H9 (cell line): Measurements from ENCODE around the gene STARD3. TPM values are rescaled to one million over a fixed set of nuclear protein-coding genes. Genes with fewer than 3 reads are reported as not detected.

Experiments
- DNase-seq: peaks from one replicate; pipeline ENCODE4 v3.0.0-alpha.2; 2017
- H2AFZ ChIP-seq: one replicate; pipeline ENCODE4 v1.6.1; 2013; ENCODE audit warnings: mild to moderate bottlenecking, low read length, control low read depth, moderate library complexity
- H2AK5ac ChIP-seq: 2 replicates; pipeline ENCODE4 v1.6.1; 2013; ENCODE audit warnings: low read length, control low read depth, mixed read lengths; ENCODE audit not compliant: insufficient read length
- H2BK120ac ChIP-seq: one replicate; pipeline ENCODE4 v1.6.1; 2013; ENCODE audit warnings: low read depth, mild to moderate bottlenecking, low read length, control low read depth, inconsistent platforms; ENCODE audit not compliant: poor library complexity, severe bottlenecking
- H2BK12ac ChIP-seq: 2 replicates; pipeline ENCODE4 v1.6.1; 2013; ENCODE audit warnings: low read length, control low read depth, mixed read lengths, low read depth; ENCODE audit not compliant: insufficient read length
- H2BK15ac ChIP-seq: 2 replicates; pipeline ENCODE4 v1.6.1; 2013; ENCODE audit warnings: low read depth, low read length, control low read depth
- H2BK20ac ChIP-seq: one replicate; pipeline ENCODE4 v1.6.1; 2013; ENCODE audit warnings: low read depth, mild to moderate bottlenecking, low read length, control low read depth, inconsistent platforms; ENCODE audit not compliant: poor library complexity, severe bottlenecking
- H2BK5ac ChIP-seq: 2 replicates; pipeline ENCODE4 v1.6.1; 2013; ENCODE audit warnings: low read length, control low read depth, mixed read lengths; ENCODE audit not compliant: insufficient read length
- H3K14ac ChIP-seq: 2 replicates; pipeline ENCODE4 v1.6.1; 2013; ENCODE audit warnings: low read length, control low read depth; ENCODE audit not compliant: insufficient read depth
- H3K18ac ChIP-seq: 2 replicates; pipeline ENCODE4 v1.6.1; 2013; ENCODE audit warnings: low read depth, mild to moderate bottlenecking, mixed read lengths, low read length, control low read depth; ENCODE audit not compliant: insufficient read length
- H3K23ac ChIP-seq: 2 replicates; pipeline ENCODE4 v1.6.1; 2013; ENCODE audit warnings: low read length, control low read depth, mixed read lengths, low read depth; ENCODE audit not compliant: insufficient read length
- H3K23me2 ChIP-seq: 2 replicates; pipeline ENCODE4 v1.6.1; 2013; ENCODE audit warnings: low read depth, mild to moderate bottlenecking, mixed read lengths, low read length, control low read depth; ENCODE audit not compliant: insufficient read length, poor library complexity, severe bottlenecking
- H3K27ac ChIP-seq: 2 replicates; pipeline ENCODE4 v1.5.1; 2013; ENCODE audit warnings: low read length, control low read depth, mixed read lengths, low read depth; ENCODE audit not compliant: insufficient read length
- H3K27me3 ChIP-seq: 2 replicates; pipeline ENCODE4 v1.6.1; 2013; ENCODE audit warnings: low read length, control low read depth, inconsistent platforms; ENCODE audit not compliant: insufficient read depth
- H3K4ac ChIP-seq: 2 replicates; pipeline ENCODE4 v1.6.1; 2013; ENCODE audit warnings: low read depth, mild to moderate bottlenecking, control low read depth, inconsistent platforms, low read length, moderate library complexity
- H3K4me1 ChIP-seq: 2 replicates; pipeline ENCODE4 v1.6.1; 2013; ENCODE audit warnings: low read length, control low read depth, inconsistent platforms; ENCODE audit not compliant: insufficient read depth
- H3K4me2 ChIP-seq: 2 replicates; pipeline ENCODE4 v1.6.1; 2013; ENCODE audit warnings: low read length, control low read depth, mixed read lengths; ENCODE audit not compliant: insufficient read length, insufficient read depth
- H3K56ac ChIP-seq: 2 replicates; pipeline ENCODE4 v1.6.1; 2013; ENCODE audit warnings: low read depth, mild to moderate bottlenecking, mixed read lengths, low read length, control low read depth; ENCODE audit not compliant: insufficient read length
- H3K79me1 ChIP-seq: 2 replicates; pipeline ENCODE4 v1.6.1; 2013; ENCODE audit warnings: low read depth, mild to moderate bottlenecking, moderate library complexity, low read length, control low read depth, inconsistent platforms; ENCODE audit not compliant: insufficient read depth, poor library complexity, severe bottlenecking
- H3K79me2 ChIP-seq: 2 replicates; pipeline ENCODE4 v1.6.1; 2013; ENCODE audit warnings: low read length, control low read depth, inconsistent platforms; ENCODE audit not compliant: insufficient read depth
- H3K9ac ChIP-seq: 2 replicates; pipeline ENCODE4 v1.6.1; 2013; ENCODE audit warnings: low read length, control low read depth, mixed read lengths; ENCODE audit not compliant: insufficient read length; ENCODE audit errors: extremely low read depth
- H3K9me3 ChIP-seq: one replicate; pipeline ENCODE4 v1.6.1; 2013; ENCODE audit warnings: low read depth, low read length, inconsistent platforms; ENCODE audit not compliant: control insufficient read depth
- H3T11ph ChIP-seq: one replicate; pipeline ENCODE4 v1.6.1; 2013; ENCODE audit warnings: mild to moderate bottlenecking, low read length, control low read depth, inconsistent platforms
- H4K20me1 ChIP-seq: one replicate; pipeline ENCODE4 v1.6.1; 2013; ENCODE audit not compliant: control insufficient read depth, insufficient read length, insufficient read depth
- H4K5ac ChIP-seq: 2 replicates; pipeline ENCODE4 v1.6.1; 2013; ENCODE audit warnings: low read depth, mild to moderate bottlenecking, mixed read lengths, low read length, control low read depth; ENCODE audit not compliant: insufficient read length
- H4K8ac ChIP-seq: replicated peaks from 2 replicates; pipeline ENCODE4 v1.6.1; 2013; ENCODE audit warnings: low read length, control low read depth, mixed read lengths, low read depth; ENCODE audit not compliant: insufficient read length
- H4K91ac ChIP-seq: 2 replicates; pipeline ENCODE4 v1.6.1; 2013; ENCODE audit warnings: low read depth, mild to moderate bottlenecking, moderate library complexity, mixed read lengths, low read length, control low read depth; ENCODE audit not compliant: insufficient read length
- H3K27ac Mint-ChIP-seq, 3 experiments: 2 replicates in 2 of 3; 3 replicates in 1 of 3; pipeline ENCODE4 v1.8.0; 2020 to 2021; ENCODE audit warnings: mixed read lengths in 3 of 3, mild to moderate bottlenecking in 1 of 3, moderate library complexity in 1 of 3
- H3K27me3 Mint-ChIP-seq: 2 replicates; pipeline ENCODE4 v1.8.0; 2021; ENCODE audit warnings: low read depth, mild to moderate bottlenecking, moderate library complexity, mixed read lengths
- H3K36me3 Mint-ChIP-seq, 3 experiments: 2 replicates in 2 of 3; 3 replicates in 1 of 3; pipeline ENCODE4 v1.8.0; 2020 to 2021; ENCODE audit warnings: low read depth in 3 of 3, mixed read lengths in 3 of 3; ENCODE audit not compliant: insufficient read depth in 1 of 3
- H3K4me1 Mint-ChIP-seq, 2 experiments: 2 replicates each; pipeline ENCODE4 v1.8.0; 2020; ENCODE audit warnings: mixed read lengths in 2 of 2
- H3K4me3 Mint-ChIP-seq, 2 experiments: 2 replicates in 1 of 2; 3 replicates in 1 of 2; pipeline ENCODE4 v1.8.0; 2020 to 2021; ENCODE audit warnings: mild to moderate bottlenecking in 2 of 2, mixed read lengths in 2 of 2, moderate library complexity in 1 of 2
- H3K9me3 Mint-ChIP-seq, 2 experiments: 2 replicates in 1 of 2; 3 replicates in 1 of 2; pipeline ENCODE4 v1.8.0; 2020; ENCODE audit warnings: mild to moderate bottlenecking in 2 of 2, mixed read lengths in 2 of 2, moderate library complexity in 1 of 2
- CTCF ChIP-seq: fragments of 200-600 bp; sonication (generic); conservative IDR thresholded peaks from 3 replicates; pipeline ENCODE4 v1.8.0; 2021; ENCODE audit warnings: antibody characterized with exemption, mild to moderate bottlenecking
- WGBS: extraction: QIAGEN DNeasy Blood & Tissue Kit; methylation state at CpG from one replicate; pipeline ENCODE4 v1.1.7; 2013; ENCODE audit warnings: missing lambda C conversion rate, low lambda C conversion rate, mixed read lengths; ENCODE audit not compliant: insufficient read length; ENCODE audit errors: extremely low coverage; 5-methylcytosine and 5-hydroxymethylcytosine counted together
- total RNA-seq: library from RNA; stranded (reverse); gene quantifications from 2 replicates; pipeline ENCODE4 v1.2.1, GENCODE V29; 2021

Gene STARD3
- total RNA-seq, 1 experiment from 2014 or later, result 51.3 TPM

GRCh38 chr17:39624313-39624712 lies 12.6 kb upstream of the STARD3 start:
- H3K9ac ChIP-seq, result no peak overlapping the region
- Mint-ChIP-seq H3K4me3 (no peak overlapping the region), H3K27me3 (peaks cover 89% of the 10 kb centered on the region), H3K9me3 (no peaks in the 10 kb centered on the region; a peak in 1 of 5 replicates), H3K27ac (no peak overlapping the region), H3K4me1 (peaks cover 44 to 54% of the 10 kb centered on the region in 2 experiments), H3K36me3 (no peaks in the 10 kb centered on the region; a peak in 1 of 7 replicates)
- H3K23ac ChIP-seq, result no peak overlapping the region
- no peak overlapping the region for H3K27ac ChIP-seq
- H2BK5ac ChIP-seq, result no peak overlapping the region
- H3K4me1 ChIP-seq, result peaks cover 5% of the 10 kb centered on the region; the same call in 1 of the 2 replicates
- no peaks in the 10 kb centered on the region for H3K9me3 ChIP-seq
- H3K18ac ChIP-seq, result no peak overlapping the region
- DNase-seq, result no peak
- H2BK15ac ChIP-seq, result no peak overlapping the region
- no peak for TF ChIP-seq CTCF
- H2BK12ac ChIP-seq, result no peak overlapping the region
- H3K14ac ChIP-seq, result no peak overlapping the region
- H3K4me2 ChIP-seq, result no peak overlapping the region
- H4K20me1 ChIP-seq, result no peaks in the 10 kb centered on the region
- H3K4ac ChIP-seq, result no peak overlapping the region
- H2BK20ac ChIP-seq, result no peak overlapping the region
- no peak overlapping the region for H4K91ac ChIP-seq
- H3T11ph ChIP-seq, result no peak overlapping the region
- H3K79me1 ChIP-seq, result no peaks in the 10 kb centered on the region
- no peak overlapping the region for H3K56ac ChIP-seq
- no peak overlapping the region for H2BK120ac ChIP-seq
- H3K79me2 ChIP-seq, result no peaks in the 10 kb centered on the region
- no peak overlapping the region for H2AFZ ChIP-seq
- peaks cover 13% of the 10 kb centered on the region for H3K23me2 ChIP-seq
- no peak overlapping the region for H4K5ac ChIP-seq
- H4K8ac ChIP-seq, result no peak overlapping the region
- no CpG with 5 or more reads among the region's 8 CpGs for WGBS
- no peak overlapping the region for H2AK5ac ChIP-seq
- H3K27me3 ChIP-seq, result peaks cover 18% of the 10 kb centered on the region; the same call in 1 of the 2 replicates
